Osteocyte (in vitro differentiated cells): Measurements from ENCODE around the gene TGFBRAP1. TPM values are rescaled to one million over a fixed set of nuclear protein-coding genes. Genes with fewer than 3 reads are reported as not detected.

Experiments
- DNase-seq: peaks from one replicate; pipeline ENCODE4 v3.0.0; 2021; ENCODE audit warnings: mixed read lengths; ENCODE audit not compliant: unreplicated experiment; ENCODE audit errors: extremely low spot score
- H3K27ac Mint-ChIP-seq: one replicate; pipeline ENCODE4 v1.8.0; 2021; ENCODE audit warnings: mild to moderate bottlenecking, mixed read lengths; ENCODE audit not compliant: unreplicated experiment
- H3K27me3 Mint-ChIP-seq: one replicate; pipeline ENCODE4 v1.8.0; 2021; ENCODE audit warnings: mixed read lengths; ENCODE audit not compliant: unreplicated experiment
- H3K36me3 Mint-ChIP-seq: one replicate; pipeline ENCODE4 v1.8.0; 2021; ENCODE audit warnings: mixed read lengths; ENCODE audit not compliant: unreplicated experiment
- H3K4me1 Mint-ChIP-seq: one replicate; pipeline ENCODE4 v1.8.0; 2021; ENCODE audit warnings: mixed read lengths; ENCODE audit not compliant: unreplicated experiment
- H3K4me3 Mint-ChIP-seq: one replicate; pipeline ENCODE4 v1.8.0; 2021; ENCODE audit warnings: mild to moderate bottlenecking, moderate library complexity, mixed read lengths; ENCODE audit not compliant: unreplicated experiment
- H3K9me3 Mint-ChIP-seq: one replicate; pipeline ENCODE4 v1.8.0; 2021; ENCODE audit warnings: mixed read lengths; ENCODE audit not compliant: unreplicated experiment
- CTCF ChIP-seq: fragments of 200-600 bp; sonication (generic); IDR thresholded peaks from 2 replicates; pipeline ENCODE4 v1.5.0; 2021; ENCODE audit warnings: antibody characterized with exemption, mild to moderate bottlenecking, moderate library complexity
- total RNA-seq: library from RNA; stranded (reverse); gene quantifications from 2 replicates; pipeline ENCODE4 v1.2.1, GENCODE V29; 2021

TGFBRAP1 gene
- total RNA-seq, 1 donor from 2014 or later: 21.2 TPM

- no peak for TF ChIP-seq CTCF
- H3K36me3 Mint-ChIP-seq: peaks cover 54% of the 10 kb centered on the region
- no peak for DNase-seq
- H3K27me3 Mint-ChIP-seq: no peaks in the 10 kb centered on the region
- H3K27ac Mint-ChIP-seq: no peak overlapping the region
- no peaks in the 10 kb centered on the region for H3K9me3 Mint-ChIP-seq
- H3K4me3 Mint-ChIP-seq: no peak overlapping the region
- no peaks in the 10 kb centered on the region for H3K4me1 Mint-ChIP-seq
Observed at GRCh38 chr2:105272176-105272575, 57.4 kb downstream of the TGFBRAP1 start.

- Mint-ChIP-seq H3K27me3 (no peaks in the 10 kb centered on the region), H3K4me3 (no peak overlapping the region), H3K4me1 (no peaks in the 10 kb centered on the region), H3K9me3 (no peaks in the 10 kb centered on the region), H3K27ac (no peak overlapping the region), H3K36me3 (peaks cover 53% of the 10 kb centered on the region)
- DNase-seq: no peak
- TF ChIP-seq CTCF: no peak
Observed at GRCh38 chr2:105271393-105272045, 58.0 kb downstream of the TGFBRAP1 start.

- H3K4me3 Mint-ChIP-seq: no peak overlapping the region
- peaks cover 61% of the 10 kb centered on the region for H3K36me3 Mint-ChIP-seq
- no peaks in the 10 kb centered on the region for H3K4me1 Mint-ChIP-seq
- TF ChIP-seq CTCF: no peak
- no peak for DNase-seq
- no peak overlapping the region for H3K27ac Mint-ChIP-seq
- no peaks in the 10 kb centered on the region for H3K9me3 Mint-ChIP-seq
- no peaks in the 10 kb centered on the region for H3K27me3 Mint-ChIP-seq
Observed at GRCh38 chr2:105269426-105269825, 60.1 kb downstream of the TGFBRAP1 start.

GRCh38 chr2:105262651-105263091, 66.9 kb downstream of the TGFBRAP1 start:
- peaks cover 38% of the 10 kb centered on the region for H3K36me3 Mint-ChIP-seq
- H3K27ac Mint-ChIP-seq: no peak overlapping the region
- no peaks in the 10 kb centered on the region for H3K27me3 Mint-ChIP-seq
- H3K4me1 Mint-ChIP-seq: peaks cover 7% of the 10 kb centered on the region
- TF ChIP-seq CTCF: no peak
- no peaks in the 10 kb centered on the region for H3K9me3 Mint-ChIP-seq
- DNase-seq: no peak
- no peak overlapping the region for H3K4me3 Mint-ChIP-seq

GRCh38 chr2:105261061-105261460, 68.5 kb downstream of the TGFBRAP1 start:
- Mint-ChIP-seq H3K4me1 (peaks cover 13% of the 10 kb centered on the region), H3K36me3 (peaks cover 27% of the 10 kb centered on the region), H3K27ac (peak overlapping the region; percentile 57), H3K4me3 (no peak overlapping the region), H3K27me3 (no peaks in the 10 kb centered on the region), H3K9me3 (no peaks in the 10 kb centered on the region)
- TF ChIP-seq CTCF: no peak
- DNase-seq: no peak
